ENCODE results near the gene CCDC148.

- TF ChIP-seq CTCF (IDR thresholded peaks at IDR 0.05; ENCODE audit: insufficient read depth, low read length, poor library complexity, severe bottlenecking) (no peak), EZH2phosphoT487 (conservative IDR thresholded peaks at IDR 0.05; ENCODE audit: low read length) (no peak)
Observed at GRCh38 chr2:158300394-158300793, 156.2 kb downstream of the CCDC148 start.
